H9 (cell line): ENCODE measurements around the gene EFHD1. TPM values are rescaled to one million over a fixed set of nuclear protein-coding genes. Genes with fewer than 3 reads are reported as not detected.
A peak's percentile ranks its signal among the peaks of the same experiment; 100 is the strongest.

ENCODE experiments used
- DNase-seq: peaks from one replicate; pipeline ENCODE4 v3.0.0-alpha.2; 2017
- H2AFZ ChIP-seq: one replicate; pipeline ENCODE4 v1.6.1; 2013; ENCODE audit warnings: mild to moderate bottlenecking, low read length, control low read depth, moderate library complexity
- H2AK5ac ChIP-seq: 2 replicates; pipeline ENCODE4 v1.6.1; 2013; ENCODE audit warnings: low read length, control low read depth, mixed read lengths; ENCODE audit not compliant: insufficient read length
- H2BK120ac ChIP-seq: one replicate; pipeline ENCODE4 v1.6.1; 2013; ENCODE audit warnings: low read depth, mild to moderate bottlenecking, low read length, control low read depth, inconsistent platforms; ENCODE audit not compliant: poor library complexity, severe bottlenecking
- H2BK12ac ChIP-seq: 2 replicates; pipeline ENCODE4 v1.6.1; 2013; ENCODE audit warnings: low read length, control low read depth, mixed read lengths, low read depth; ENCODE audit not compliant: insufficient read length
- H2BK15ac ChIP-seq: 2 replicates; pipeline ENCODE4 v1.6.1; 2013; ENCODE audit warnings: low read depth, low read length, control low read depth
- H2BK20ac ChIP-seq: one replicate; pipeline ENCODE4 v1.6.1; 2013; ENCODE audit warnings: low read depth, mild to moderate bottlenecking, low read length, control low read depth, inconsistent platforms; ENCODE audit not compliant: poor library complexity, severe bottlenecking
- H2BK5ac ChIP-seq: 2 replicates; pipeline ENCODE4 v1.6.1; 2013; ENCODE audit warnings: low read length, control low read depth, mixed read lengths; ENCODE audit not compliant: insufficient read length
- H3K14ac ChIP-seq: 2 replicates; pipeline ENCODE4 v1.6.1; 2013; ENCODE audit warnings: low read length, control low read depth; ENCODE audit not compliant: insufficient read depth
- H3K18ac ChIP-seq: 2 replicates; pipeline ENCODE4 v1.6.1; 2013; ENCODE audit warnings: low read depth, mild to moderate bottlenecking, mixed read lengths, low read length, control low read depth; ENCODE audit not compliant: insufficient read length
- H3K23ac ChIP-seq: 2 replicates; pipeline ENCODE4 v1.6.1; 2013; ENCODE audit warnings: low read length, control low read depth, mixed read lengths, low read depth; ENCODE audit not compliant: insufficient read length
- H3K23me2 ChIP-seq: 2 replicates; pipeline ENCODE4 v1.6.1; 2013; ENCODE audit warnings: low read depth, mild to moderate bottlenecking, mixed read lengths, low read length, control low read depth; ENCODE audit not compliant: insufficient read length, poor library complexity, severe bottlenecking
- H3K27ac ChIP-seq: 2 replicates; pipeline ENCODE4 v1.5.1; 2013; ENCODE audit warnings: low read length, control low read depth, mixed read lengths, low read depth; ENCODE audit not compliant: insufficient read length
- H3K27me3 ChIP-seq: 2 replicates; pipeline ENCODE4 v1.6.1; 2013; ENCODE audit warnings: low read length, control low read depth, inconsistent platforms; ENCODE audit not compliant: insufficient read depth
- H3K4ac ChIP-seq: 2 replicates; pipeline ENCODE4 v1.6.1; 2013; ENCODE audit warnings: low read depth, mild to moderate bottlenecking, control low read depth, inconsistent platforms, low read length, moderate library complexity
- H3K4me1 ChIP-seq: 2 replicates; pipeline ENCODE4 v1.6.1; 2013; ENCODE audit warnings: low read length, control low read depth, inconsistent platforms; ENCODE audit not compliant: insufficient read depth
- H3K4me2 ChIP-seq: 2 replicates; pipeline ENCODE4 v1.6.1; 2013; ENCODE audit warnings: low read length, control low read depth, mixed read lengths; ENCODE audit not compliant: insufficient read length, insufficient read depth
- H3K56ac ChIP-seq: 2 replicates; pipeline ENCODE4 v1.6.1; 2013; ENCODE audit warnings: low read depth, mild to moderate bottlenecking, mixed read lengths, low read length, control low read depth; ENCODE audit not compliant: insufficient read length
- H3K79me1 ChIP-seq: 2 replicates; pipeline ENCODE4 v1.6.1; 2013; ENCODE audit warnings: low read depth, mild to moderate bottlenecking, moderate library complexity, low read length, control low read depth, inconsistent platforms; ENCODE audit not compliant: insufficient read depth, poor library complexity, severe bottlenecking
- H3K79me2 ChIP-seq: 2 replicates; pipeline ENCODE4 v1.6.1; 2013; ENCODE audit warnings: low read length, control low read depth, inconsistent platforms; ENCODE audit not compliant: insufficient read depth
- H3K9ac ChIP-seq: 2 replicates; pipeline ENCODE4 v1.6.1; 2013; ENCODE audit warnings: low read length, control low read depth, mixed read lengths; ENCODE audit not compliant: insufficient read length; ENCODE audit errors: extremely low read depth
- H3K9me3 ChIP-seq: one replicate; pipeline ENCODE4 v1.6.1; 2013; ENCODE audit warnings: low read depth, low read length, inconsistent platforms; ENCODE audit not compliant: control insufficient read depth
- H3T11ph ChIP-seq: one replicate; pipeline ENCODE4 v1.6.1; 2013; ENCODE audit warnings: mild to moderate bottlenecking, low read length, control low read depth, inconsistent platforms
- H4K20me1 ChIP-seq: one replicate; pipeline ENCODE4 v1.6.1; 2013; ENCODE audit not compliant: control insufficient read depth, insufficient read length, insufficient read depth
- H4K5ac ChIP-seq: 2 replicates; pipeline ENCODE4 v1.6.1; 2013; ENCODE audit warnings: low read depth, mild to moderate bottlenecking, mixed read lengths, low read length, control low read depth; ENCODE audit not compliant: insufficient read length
- H4K8ac ChIP-seq: replicated peaks from 2 replicates; pipeline ENCODE4 v1.6.1; 2013; ENCODE audit warnings: low read length, control low read depth, mixed read lengths, low read depth; ENCODE audit not compliant: insufficient read length
- H4K91ac ChIP-seq: 2 replicates; pipeline ENCODE4 v1.6.1; 2013; ENCODE audit warnings: low read depth, mild to moderate bottlenecking, moderate library complexity, mixed read lengths, low read length, control low read depth; ENCODE audit not compliant: insufficient read length
- H3K27ac Mint-ChIP-seq, 3 experiments: 2 replicates in 2 of 3; 3 replicates in 1 of 3; pipeline ENCODE4 v1.8.0; 2020 to 2021; ENCODE audit warnings: mixed read lengths in 3 of 3, mild to moderate bottlenecking in 1 of 3, moderate library complexity in 1 of 3
- H3K27me3 Mint-ChIP-seq: 2 replicates; pipeline ENCODE4 v1.8.0; 2021; ENCODE audit warnings: low read depth, mild to moderate bottlenecking, moderate library complexity, mixed read lengths
- H3K36me3 Mint-ChIP-seq, 3 experiments: 2 replicates in 2 of 3; 3 replicates in 1 of 3; pipeline ENCODE4 v1.8.0; 2020 to 2021; ENCODE audit warnings: low read depth in 3 of 3, mixed read lengths in 3 of 3; ENCODE audit not compliant: insufficient read depth in 1 of 3
- H3K4me1 Mint-ChIP-seq, 2 experiments: 2 replicates each; pipeline ENCODE4 v1.8.0; 2020; ENCODE audit warnings: mixed read lengths in 2 of 2
- H3K4me3 Mint-ChIP-seq, 2 experiments: 2 replicates in 1 of 2; 3 replicates in 1 of 2; pipeline ENCODE4 v1.8.0; 2020 to 2021; ENCODE audit warnings: mild to moderate bottlenecking in 2 of 2, mixed read lengths in 2 of 2, moderate library complexity in 1 of 2
- H3K9me3 Mint-ChIP-seq, 2 experiments: 2 replicates in 1 of 2; 3 replicates in 1 of 2; pipeline ENCODE4 v1.8.0; 2020; ENCODE audit warnings: mild to moderate bottlenecking in 2 of 2, mixed read lengths in 2 of 2, moderate library complexity in 1 of 2
- WGBS: extraction: QIAGEN DNeasy Blood & Tissue Kit; methylation state at CpG from one replicate; pipeline ENCODE4 v1.1.7; 2013; ENCODE audit warnings: missing lambda C conversion rate, low lambda C conversion rate, mixed read lengths; ENCODE audit not compliant: insufficient read length; ENCODE audit errors: extremely low coverage; 5-methylcytosine and 5-hydroxymethylcytosine counted together
- total RNA-seq: library from RNA; stranded (reverse); gene quantifications from 2 replicates; pipeline ENCODE4 v1.2.1, GENCODE V29; 2021
- TF ChIP-seq, protein P1 (sequence below): fragments of 200-600 bp; sonication (generic); conservative IDR thresholded peaks from 3 replicates; pipeline ENCODE4 v1.8.0; 2021; ENCODE audit warnings: antibody characterized with exemption, mild to moderate bottlenecking

Gene EFHD1
- total RNA-seq, 1 experiment from 2014 or later: 2.8 TPM

DNA sequence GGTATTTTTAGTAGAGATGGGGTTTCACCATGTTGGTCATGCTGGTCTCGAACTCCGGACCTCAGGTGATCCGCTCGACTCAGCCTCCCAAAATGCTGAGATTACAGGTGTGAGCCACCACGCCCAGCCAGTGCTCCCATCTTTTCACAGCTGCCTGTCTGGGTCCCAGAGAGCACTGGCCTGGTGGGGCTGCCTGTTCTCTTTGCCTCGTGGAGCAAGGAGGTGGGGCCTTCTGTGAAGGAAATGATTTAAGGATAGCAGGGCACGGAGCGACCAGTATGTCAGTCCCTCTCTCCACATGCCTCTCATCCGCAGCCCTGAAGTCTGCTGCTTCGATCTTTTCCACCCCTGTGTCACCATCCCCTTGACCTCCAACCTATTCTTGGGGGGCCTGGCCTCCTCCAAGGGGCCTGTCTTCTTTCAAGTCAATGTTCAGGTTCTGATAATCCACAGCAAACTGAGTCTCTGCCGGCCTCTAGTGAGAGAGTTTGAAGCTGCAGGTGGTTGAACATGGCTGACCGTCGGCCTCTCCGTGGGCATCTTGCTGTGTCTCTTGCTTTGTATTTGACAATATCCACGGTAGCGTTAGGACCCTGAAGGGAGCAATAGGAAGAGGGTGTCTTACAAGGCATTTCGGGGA is 35.5 kb downstream of the EFHD1 start:
- no peak overlapping the region for H3K18ac ChIP-seq
- H4K8ac ChIP-seq: no peak overlapping the region
- Mint-ChIP-seq H3K4me1 (peaks cover 7 to 10% of the 10 kb centered on the region in 2 experiments), H3K36me3 (no peaks in the 10 kb centered on the region), H3K9me3 (no peaks in the 10 kb centered on the region), H3K27me3 (peaks cover 1% of the 10 kb centered on the region; the same call in 1 of the 2 replicates), H3K27ac (peak overlapping the region in 1 of 3 experiments; percentile 28; a peak in 1 of 7 replicates), H3K4me3 (no peak overlapping the region)
- H3K4ac ChIP-seq: no peak overlapping the region
- H4K5ac ChIP-seq: no peak overlapping the region
- H3K79me1 ChIP-seq: no peaks in the 10 kb centered on the region
- H2BK12ac ChIP-seq: no peak overlapping the region
- H2BK15ac ChIP-seq: no peak overlapping the region
- H3K9ac ChIP-seq: no peak overlapping the region
- no peak overlapping the region for H3K56ac ChIP-seq
- H3K79me2 ChIP-seq: no peaks in the 10 kb centered on the region
- H3K9me3 ChIP-seq: no peaks in the 10 kb centered on the region
- H2BK120ac ChIP-seq: no peak overlapping the region
- H2BK20ac ChIP-seq: no peak overlapping the region
- no peak overlapping the region for H4K91ac ChIP-seq
- no peak overlapping the region for H2AFZ ChIP-seq
- H3K23me2 ChIP-seq: no peaks in the 10 kb centered on the region
- H4K20me1 ChIP-seq: no peaks in the 10 kb centered on the region
- no peak overlapping the region for H2BK5ac ChIP-seq
- DNase-seq: peak; percentile 61
- H3K4me2 ChIP-seq: no peak overlapping the region
- TF ChIP-seq, protein P1, sequence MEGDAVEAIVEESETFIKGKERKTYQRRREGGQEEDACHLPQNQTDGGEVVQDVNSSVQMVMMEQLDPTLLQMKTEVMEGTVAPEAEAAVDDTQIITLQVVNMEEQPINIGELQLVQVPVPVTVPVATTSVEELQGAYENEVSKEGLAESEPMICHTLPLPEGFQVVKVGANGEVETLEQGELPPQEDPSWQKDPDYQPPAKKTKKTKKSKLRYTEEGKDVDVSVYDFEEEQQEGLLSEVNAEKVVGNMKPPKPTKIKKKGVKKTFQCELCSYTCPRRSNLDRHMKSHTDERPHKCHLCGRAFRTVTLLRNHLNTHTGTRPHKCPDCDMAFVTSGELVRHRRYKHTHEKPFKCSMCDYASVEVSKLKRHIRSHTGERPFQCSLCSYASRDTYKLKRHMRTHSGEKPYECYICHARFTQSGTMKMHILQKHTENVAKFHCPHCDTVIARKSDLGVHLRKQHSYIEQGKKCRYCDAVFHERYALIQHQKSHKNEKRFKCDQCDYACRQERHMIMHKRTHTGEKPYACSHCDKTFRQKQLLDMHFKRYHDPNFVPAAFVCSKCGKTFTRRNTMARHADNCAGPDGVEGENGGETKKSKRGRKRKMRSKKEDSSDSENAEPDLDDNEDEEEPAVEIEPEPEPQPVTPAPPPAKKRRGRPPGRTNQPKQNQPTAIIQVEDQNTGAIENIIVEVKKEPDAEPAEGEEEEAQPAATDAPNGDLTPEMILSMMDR: peak; percentile 66
- H2AK5ac ChIP-seq: no peak overlapping the region
- no CpG with 5 or more reads among the region's 17 CpGs for WGBS
- H3T11ph ChIP-seq: no peak overlapping the region
- no peaks in the 10 kb centered on the region for H3K4me1 ChIP-seq
- H3K27ac ChIP-seq: no peak overlapping the region
- H3K23ac ChIP-seq: no peak overlapping the region
- H3K14ac ChIP-seq: no peak overlapping the region
- no peaks in the 10 kb centered on the region for H3K27me3 ChIP-seq
